Measurements from ENCODE around the gene GRAMD2B.

GRAMD2B gene

DNA sequence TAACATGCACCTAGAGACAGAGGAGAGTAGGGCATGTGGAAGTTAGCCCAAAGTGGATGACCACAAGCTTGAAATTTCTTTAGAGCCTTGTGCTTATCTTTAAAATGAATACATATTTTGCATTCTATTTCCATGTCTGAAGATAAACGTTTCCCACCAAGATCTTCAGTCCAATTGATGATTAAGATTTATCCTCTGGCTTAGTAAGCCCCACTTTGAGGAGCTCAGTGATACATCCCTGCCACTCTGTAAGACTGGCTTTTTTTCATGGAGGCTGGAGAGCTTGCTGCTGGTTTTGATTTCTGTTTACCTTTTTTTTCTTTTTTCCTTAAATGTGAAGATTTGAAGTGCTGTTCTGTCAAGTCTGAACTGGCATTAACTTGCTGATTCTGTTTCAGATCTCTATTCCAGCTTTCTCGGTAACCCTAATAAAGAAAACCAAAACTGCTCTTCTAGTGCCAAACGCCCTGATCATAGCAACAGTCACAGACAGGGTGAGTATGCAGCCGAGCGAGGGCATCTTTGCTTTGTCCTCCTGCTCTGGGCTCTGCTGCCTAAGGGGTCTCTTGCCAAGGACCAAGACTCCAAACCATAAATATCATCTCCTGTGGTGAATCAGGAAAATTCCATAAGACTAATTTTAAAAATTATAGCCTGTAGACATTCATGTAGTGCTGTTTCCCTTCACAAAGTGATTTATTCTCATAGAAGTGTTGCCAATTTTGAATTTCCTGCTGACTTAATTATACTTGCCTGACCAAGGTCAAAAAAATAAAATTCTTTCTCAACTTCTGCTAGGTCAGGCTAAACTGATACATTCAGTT is 54.3 kb downstream of the GRAMD2B start:
- DNase-seq (ENCODE audit: low read depth in 3 of 3), result no peak

DNA sequence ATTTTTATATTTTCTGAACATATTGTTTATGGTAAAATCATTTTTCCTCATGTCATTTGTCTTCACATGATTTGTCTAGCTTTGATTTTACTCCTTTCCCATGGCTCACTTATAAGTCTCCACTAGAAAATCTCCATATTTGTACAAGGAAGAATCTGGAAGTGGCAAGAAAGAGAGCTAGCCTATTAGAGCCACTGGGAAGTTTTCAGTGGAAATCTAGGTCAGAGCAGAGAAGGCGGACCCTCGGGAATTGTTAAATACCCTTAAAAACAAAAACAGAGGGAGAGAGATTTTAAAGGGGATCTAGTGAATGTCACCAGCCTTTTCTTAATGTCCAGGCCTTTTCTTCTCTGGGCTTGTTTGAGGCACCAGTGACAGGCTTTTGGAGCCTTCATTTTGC is 56.6 kb downstream of the GRAMD2B start:
- DNase-seq (ENCODE audit: low read depth in 3 of 3), result no peak

DNA sequence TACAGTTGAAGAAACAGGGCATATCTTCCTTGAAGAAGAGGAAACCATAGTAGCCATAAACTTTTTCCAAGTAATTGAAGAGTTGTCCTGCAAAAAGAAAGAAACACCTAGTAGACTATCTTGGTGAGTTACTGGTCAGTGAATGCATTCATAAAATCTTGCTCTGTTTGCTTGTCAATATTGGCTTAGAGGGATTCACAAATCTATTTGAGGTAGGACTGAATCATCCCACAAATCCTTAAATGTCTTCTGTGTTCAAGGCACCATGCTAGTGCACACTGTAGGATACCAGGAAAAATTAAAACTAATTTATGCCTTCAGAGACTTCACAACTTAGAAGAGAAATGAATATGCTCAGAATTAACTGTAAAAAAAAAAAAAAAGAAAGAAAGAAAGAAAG is 57.6 kb downstream of the GRAMD2B start:
- DNase-seq (ENCODE audit: low read depth in 3 of 3), result no peak

DNA sequence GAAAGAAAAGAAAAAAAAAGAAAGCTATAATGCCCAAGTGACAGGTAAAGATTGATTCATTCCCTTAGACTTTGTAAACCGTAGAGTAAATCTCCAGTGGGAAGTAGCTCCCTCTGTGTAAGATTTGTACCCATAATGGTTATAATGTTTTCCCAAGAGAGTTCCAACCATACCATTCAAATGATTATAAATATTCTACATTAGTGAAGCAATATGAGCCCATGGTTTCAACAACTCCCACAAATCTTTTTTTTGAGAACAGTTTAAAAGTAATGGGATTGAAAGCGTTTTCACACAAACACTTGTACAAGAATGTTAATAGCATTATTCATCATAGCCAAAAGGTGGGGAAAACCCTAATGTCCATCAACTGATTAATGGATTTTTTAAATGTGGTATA is 58.0 kb downstream of the GRAMD2B start:
- DNase-seq (ENCODE audit: low read depth in 3 of 3), result no peak

DNA sequence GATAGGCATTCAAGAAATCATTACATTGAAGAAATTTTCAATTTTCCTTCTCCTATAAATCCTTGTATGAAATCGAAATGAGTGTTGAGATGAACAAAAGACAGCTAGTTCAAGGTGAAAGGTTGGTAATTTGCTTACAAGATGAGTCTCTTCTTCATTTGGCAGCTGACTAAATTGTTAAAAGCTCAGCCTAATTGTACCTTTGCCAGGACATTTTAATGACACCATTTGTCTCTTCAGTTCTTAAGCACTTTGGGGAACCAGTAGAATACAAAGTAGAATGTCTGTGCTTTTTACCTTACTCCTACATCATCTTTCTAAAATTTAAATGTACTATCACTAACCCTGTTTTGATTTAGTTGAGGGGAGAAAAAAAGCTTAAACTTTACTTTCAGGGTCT is 59.4 kb downstream of the GRAMD2B start:
- DNase-seq (ENCODE audit: low read depth in 3 of 3), result no peak

DNA sequence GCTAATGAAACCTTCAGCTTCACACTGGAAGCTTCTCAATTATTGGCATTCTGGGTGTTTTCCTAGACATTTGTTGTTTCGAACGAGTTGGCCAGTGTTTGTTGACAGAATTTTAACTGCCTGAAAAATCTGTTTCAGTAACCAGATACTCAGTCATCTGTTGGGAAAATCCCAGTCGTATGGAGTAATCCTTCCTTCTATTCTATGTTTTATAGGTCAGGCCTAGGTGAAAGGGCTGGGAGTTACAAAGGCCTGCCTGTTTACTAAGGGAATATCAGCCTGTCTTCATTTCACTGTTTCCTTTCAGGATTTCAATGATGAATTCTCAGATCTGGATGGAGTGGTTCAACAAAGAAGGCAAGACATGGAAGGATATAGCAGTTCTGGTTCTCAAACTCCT is 59.9 kb downstream of the GRAMD2B start:
- DNase-seq (ENCODE audit: low read depth in 3 of 3), result no peak

DNA sequence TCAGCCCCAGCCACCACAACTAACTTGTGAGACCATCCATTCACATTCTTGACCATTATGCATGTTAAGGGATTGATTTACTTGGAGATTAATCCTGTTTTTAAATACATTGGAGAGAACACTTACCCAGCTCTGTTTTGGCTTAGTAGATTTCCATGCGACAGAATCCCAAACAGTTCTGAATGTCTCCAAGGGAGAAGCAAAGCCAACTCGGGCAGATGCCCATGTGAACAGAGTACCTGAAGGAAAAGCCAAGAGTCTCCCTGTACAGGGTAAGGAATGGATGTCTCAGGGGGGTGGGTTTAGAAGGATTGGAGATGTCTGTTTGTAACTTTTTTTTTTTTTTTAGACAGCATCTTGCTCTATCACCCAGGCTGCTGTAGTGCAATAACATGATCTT is 61.0 kb downstream of the GRAMD2B start:
- DNase-seq (ENCODE audit: low read depth in 3 of 3), result no peak

DNA sequence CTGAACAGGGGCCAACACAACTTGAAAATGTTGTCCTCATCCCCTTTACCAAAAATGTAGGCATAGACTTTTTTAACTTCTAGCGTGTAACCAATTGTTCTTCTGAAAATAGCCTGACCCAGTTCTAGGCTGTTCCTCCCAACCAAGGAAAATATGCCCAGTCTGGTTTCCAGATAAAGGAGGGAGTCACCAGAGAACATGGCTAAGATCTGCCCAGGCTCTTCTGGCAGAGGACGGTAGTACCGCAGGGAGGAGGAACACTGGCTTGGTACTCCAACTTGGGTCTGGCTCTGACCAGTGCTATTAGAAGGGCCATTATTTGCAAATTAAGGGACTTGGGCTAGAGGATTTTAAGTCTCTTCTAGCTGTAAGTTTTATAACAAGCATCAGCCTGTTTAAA is 63.1 kb downstream of the GRAMD2B start:
- no peak for DNase-seq (ENCODE audit: low read depth in 3 of 3)

DNA sequence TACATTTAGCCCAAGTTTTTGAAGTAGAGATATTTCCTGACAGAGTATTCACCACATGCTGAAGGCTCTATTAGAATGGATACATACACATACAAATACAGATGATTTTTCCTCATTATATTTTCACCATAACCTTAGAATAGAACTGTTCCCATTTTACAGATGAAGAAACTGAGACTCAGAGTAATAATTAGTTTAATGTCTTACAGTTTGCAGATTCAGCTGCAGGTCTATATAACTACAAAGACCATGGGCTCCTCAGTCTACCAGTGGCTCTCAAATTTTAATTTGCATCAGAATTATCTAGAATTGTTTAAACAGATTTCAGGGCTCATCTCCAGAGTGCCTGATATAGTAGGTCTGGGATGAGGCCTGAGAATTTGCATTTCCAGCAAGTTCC is 64.4 kb downstream of the GRAMD2B start:
- no peak for DNase-seq (ENCODE audit: low read depth in 3 of 3)

DNA sequence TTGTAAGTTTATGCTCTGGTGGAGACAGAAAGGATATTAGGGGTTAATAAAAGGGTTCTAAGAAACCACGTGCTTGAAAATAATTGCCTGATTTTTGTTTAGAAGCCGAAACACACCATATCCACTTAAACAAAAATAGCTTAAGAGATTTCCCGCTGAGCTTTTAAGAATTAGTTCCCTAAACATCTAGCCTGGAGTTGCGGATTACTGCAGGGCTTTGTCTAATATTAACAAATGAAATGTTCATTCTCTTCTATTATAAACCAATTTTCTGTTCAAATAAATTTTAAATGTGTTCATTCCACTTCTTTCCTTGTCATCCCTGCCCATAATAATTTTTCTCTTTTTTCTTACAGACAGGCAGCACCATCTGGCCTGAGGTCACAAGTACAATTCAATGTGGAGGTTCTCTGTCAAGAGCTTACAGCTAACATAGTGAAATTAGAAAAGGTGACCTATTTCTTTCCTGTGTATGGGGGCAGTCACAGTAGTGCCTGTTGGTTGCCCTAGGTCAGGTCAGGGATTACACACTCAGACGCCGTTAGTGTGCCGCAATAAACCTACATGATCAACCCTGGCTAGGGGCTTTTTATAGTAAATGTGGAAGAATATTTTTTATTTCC is 65.3 kb downstream of the GRAMD2B start:
- DNase-seq (ENCODE audit: low read depth in 3 of 3), result no peak

DNA sequence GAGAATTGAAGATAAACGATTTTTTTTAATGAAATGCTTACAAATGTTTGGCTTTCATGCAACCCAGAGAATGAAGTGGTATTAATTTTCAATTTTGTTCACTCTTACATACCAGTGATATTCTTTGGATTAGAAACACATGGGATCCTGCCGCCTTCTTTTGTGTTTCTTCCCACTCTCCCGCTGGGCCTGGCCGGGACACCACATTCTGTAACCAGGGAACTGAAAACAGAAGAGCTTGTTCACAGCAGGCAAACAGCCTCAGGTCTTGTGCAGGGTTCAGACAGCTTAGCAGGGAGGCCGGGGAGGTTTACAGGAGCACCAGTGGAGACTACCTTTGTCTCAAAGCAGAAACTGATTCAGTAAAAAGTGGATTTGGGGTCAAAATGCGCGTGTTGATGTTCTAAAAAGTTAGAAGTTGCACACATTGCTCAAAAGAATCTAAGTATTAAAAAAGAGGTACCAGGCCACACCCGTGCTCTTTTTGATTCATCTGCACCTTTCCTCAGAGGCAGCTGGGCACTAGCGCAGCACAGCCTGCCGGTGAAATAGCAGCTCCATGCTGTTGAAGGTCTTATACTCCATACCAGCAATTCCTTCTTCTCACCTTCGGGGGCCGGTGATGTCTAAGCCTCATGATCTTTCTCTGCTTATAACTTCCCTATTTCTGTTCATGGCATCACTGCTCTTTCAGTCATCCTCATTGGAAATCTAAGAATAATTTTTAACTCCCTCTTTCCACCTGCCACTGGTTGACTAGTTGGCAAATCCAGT is 67.1 kb downstream of the GRAMD2B start:
- no peak for DNase-seq (ENCODE audit: low read depth in 3 of 3)

DNA sequence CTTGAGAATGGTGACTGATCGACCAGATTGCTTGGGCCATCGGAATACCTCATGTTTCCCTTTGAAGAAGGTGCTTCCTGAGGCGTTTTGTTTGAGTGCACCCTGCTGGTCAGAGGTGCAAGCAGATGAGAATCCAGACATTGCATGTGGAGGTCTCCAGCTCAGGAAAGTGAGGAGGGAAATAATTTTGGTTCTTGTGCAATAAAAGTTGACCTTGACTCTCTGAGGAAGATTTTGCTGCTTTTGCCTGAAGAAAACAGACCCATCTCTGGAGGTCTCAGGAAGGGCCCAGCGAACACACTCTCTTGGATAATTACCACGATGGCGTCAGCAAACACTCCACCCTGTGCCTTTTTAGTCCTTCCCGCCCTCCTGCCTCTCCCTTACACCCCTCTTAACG is 69.7 kb downstream of the GRAMD2B start:
- no peak for DNase-seq (ENCODE audit: low read depth in 3 of 3)

DNA sequence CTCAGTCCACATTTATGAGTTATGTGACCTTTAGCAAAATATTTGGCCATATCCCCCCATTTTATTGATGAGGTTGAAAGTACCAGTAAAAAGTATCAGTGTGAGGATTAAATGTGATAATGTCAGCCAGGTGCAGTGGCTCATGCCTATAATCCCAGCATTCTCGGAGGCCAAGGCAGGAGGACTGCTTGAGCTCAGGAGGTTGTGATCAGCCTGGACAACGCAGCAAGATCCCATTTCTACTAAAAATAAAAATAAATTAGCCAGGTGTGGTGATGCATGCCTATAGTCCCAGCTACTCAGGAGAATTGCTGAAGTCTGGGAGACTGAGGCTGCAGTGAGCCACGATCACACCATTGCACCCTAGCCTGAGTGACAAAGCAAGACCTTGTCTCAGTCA is 71.2 kb downstream of the GRAMD2B start:
- DNase-seq (ENCODE audit: low read depth in 3 of 3), result no peak

DNA sequence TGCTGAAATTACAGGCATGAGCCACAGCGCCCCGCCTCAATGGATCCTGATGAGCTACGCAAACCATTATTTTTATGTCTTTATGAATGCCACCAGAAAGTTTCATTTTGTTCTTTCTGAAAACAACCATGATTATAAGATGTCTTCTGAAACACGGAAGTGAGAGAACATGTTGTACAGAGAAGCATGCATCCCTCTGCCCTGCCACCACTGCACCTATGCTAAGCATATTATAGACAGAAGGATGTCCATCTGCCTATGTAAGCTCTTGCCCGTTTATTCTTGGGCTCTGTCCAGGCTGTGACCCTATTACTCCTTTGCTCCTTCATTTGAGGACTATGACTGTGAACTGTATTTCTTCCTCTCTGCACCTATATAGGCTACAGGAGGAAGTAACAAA is 74.3 kb downstream of the GRAMD2B start:
- DNase-seq (ENCODE audit: low read depth in 3 of 3), result no peak

DNA sequence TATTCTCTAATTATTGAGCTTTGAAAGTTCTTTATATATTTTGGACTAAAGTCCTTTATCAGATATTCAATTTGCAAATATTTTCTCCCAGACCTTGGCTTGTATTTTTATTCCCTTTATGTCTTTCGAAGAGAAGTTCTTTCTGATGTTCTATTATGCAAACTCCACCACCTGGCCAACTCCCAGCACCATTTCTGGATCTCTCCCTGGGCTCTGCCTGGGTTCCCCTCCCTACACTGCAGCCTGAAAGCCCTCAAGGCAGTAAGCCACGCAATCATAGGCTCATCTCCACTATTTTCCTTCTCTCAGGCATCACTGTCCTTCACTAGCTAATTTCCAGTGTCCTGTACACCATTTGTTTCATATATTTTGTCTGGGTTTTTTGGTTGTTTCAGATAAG is 76.1 kb downstream of the GRAMD2B start:
- no peak for DNase-seq (ENCODE audit: low read depth in 3 of 3)

DNA sequence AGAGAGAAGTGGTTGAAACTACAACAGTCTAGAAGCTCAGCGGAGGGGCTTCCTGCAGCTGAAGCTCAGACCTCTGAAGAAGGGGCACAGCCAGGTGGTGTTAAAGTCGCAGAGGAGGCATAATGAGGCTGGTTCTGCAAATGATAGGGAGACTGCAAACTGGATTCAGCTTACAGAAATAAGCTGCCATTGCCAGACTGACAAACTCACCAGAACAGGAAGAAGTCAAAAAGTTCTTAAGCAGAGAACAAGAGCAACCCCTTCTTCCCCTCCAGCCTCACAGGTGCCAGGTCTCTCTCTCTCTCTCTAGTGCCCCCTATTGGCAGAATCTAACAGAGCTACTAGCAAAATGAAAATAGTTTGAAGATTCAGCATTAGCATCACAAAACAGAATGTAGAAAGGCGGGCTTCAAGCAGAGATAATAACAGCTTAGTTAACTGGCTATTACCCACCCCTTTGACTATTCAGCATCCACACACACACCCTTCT is 76.7 kb downstream of the GRAMD2B start:
- DNase-seq (ENCODE audit: low read depth in 3 of 3), result no peak

DNA sequence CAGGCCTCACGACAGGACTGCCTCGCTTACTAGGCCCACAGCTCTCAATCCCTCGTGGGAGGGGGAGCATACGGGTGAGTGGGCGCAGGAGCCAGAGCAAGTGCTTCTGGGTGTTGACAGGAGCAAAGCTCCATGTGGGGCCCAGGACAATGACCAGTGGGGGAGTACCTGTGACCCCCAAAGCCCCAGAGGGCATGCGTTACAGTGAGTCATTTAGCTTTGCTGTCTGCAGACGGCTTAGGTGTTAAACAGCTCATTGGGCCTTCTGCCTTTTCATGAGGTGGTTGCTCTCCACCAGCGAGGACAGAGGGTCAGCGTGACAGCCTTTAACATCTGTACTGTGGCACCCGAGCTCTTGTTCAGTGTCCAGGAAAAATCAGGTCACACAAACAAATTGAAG is 78.2 kb downstream of the GRAMD2B start:
- DNase-seq (ENCODE audit: low read depth in 3 of 3), result no peak

DNA sequence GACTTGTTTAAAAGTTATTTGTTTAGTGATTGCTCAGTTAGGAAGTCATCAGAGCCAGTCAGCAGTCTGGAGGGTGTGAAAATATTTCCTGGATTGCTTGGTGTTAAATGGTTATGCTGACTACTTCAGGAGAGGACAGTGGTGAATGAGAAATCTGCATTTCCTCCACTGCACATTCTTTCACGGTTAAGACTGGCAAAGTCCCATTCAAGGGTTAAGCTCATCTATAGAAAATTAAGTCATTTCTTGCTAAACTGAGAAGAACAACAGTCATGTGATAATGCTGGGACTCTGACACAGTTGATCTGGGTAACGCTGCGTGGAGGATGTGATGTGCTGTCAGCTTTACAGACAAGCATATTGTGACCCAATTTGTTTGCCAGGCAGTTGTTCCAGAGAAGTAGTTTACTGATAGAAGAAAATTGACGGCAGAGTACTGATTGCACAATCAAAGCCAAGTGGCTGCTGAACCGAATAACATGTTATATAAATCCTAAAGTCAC is 80.4 kb downstream of the GRAMD2B start:
- no peak for DNase-seq (ENCODE audit: low read depth in 3 of 3)

DNA sequence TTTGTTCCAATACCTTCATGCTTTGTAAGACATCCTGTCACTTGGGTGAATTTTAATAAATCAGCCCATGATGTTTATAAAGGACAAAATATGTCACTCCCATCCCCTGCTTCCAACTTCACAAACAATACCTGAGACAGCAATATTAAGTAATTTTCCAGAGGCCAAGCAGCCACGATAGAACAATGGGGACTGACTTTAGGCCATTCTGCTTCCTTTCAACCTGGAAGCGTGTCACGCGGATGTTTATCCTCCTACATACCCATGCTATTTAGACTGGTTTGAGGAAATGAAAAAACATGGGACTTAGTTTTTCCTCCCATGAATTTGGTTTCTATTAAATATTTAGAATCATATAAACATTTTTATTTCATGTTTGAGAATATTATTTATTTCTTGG is 82.9 kb downstream of the GRAMD2B start:
- no peak for DNase-seq (ENCODE audit: low read depth in 3 of 3)

DNA sequence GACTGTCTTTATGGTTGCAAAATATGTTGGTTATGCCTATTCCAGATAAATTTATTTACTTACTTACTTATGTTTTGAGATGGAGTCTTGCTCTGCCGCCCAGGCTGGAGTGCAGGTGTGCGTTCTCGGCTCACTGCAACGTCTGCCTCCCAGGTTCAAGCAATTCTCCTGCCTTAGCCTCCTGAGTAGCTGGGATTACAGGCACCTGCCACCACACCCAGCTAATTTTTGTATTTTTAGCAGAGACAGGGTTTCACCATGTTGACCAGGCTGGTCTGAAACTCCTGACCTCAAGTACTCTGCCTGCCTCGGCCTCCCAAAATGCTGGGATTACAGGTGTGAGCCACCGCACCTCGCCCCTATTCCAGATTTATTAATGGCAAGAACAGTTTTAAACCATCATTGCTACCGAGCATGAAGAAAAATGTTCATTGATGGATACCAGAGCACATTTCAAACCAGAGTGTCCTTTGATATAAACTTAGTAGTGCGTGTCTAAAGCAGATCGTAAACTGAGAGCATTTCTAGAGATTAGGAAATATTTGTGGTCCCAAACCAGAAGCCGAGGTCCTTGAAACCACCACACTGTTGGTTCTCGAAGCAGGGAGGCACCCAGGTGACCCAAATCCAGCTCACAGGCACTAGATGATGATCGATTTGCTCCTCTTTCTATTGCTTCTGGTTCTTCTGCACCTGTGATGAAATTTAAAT is 85.2 kb downstream of the GRAMD2B start:
- no peak for DNase-seq (ENCODE audit: low read depth in 3 of 3)

DNA sequence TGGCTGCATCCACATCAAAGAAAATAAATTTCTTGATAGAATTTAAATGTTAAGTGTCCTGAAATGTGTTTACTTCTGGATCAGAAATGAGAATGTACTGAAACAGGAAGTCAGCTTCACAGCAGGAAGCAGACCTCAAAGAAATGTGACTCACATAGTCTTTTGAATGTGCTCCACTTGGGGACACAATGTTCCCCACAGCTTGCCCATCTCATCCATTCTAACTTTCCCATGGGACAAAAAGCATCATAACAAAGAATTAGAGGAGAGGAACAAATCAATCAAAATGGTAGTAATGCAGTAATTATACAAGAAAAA is 85.7 kb downstream of the GRAMD2B start:
- no peak for DNase-seq (ENCODE audit: low read depth in 3 of 3)

DNA sequence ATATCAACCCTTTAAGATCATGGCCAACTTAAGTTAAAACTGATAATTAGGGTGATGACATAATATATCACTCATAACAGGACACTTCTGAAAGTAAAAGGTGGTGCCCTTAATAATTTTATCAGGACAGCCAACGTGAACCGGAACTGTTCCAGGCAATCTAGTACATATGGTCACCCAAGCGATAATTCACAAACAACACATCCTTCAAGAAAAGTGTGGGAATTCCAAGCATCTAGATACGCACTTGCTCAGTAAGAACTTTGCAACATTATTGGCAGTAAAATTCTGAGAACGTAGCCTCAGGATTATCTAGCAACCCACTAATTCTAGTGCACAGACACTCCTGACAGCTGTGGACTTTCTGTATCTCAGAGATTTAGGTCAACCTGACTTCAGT is 86.1 kb downstream of the GRAMD2B start:
- no peak for DNase-seq (ENCODE audit: low read depth in 3 of 3)

Measured in stimulated activated CD4-positive, alpha-beta T cell treated with anti-CD3 and anti-CD28 coated beads, TNF-alpha, amount 100 ng/mL, for 4 hours (primary cell).